HepG2 (cell line): ENCODE data around the gene MIF4GD. TPM values are rescaled to one million over a fixed set of nuclear protein-coding genes. Genes with fewer than 3 reads are reported as not detected.

ENCODE experiments used
- DMAP1 ChIP-seq: IDR thresholded peaks from 2 replicates; pipeline ENCODE4 v1.6.1; 2016
- EEA1 ChIP-seq: sonication (generic); formaldehyde crosslinking; IDR thresholded peaks from 2 replicates; pipeline ENCODE4 v1.5.1; 2020; ENCODE audit warnings: mild to moderate bottlenecking, missing genetic modification reagents, borderline replicate concordance
- HMGA1 ChIP-seq: sonication (generic); formaldehyde crosslinking; conservative IDR thresholded peaks from 2 replicates; pipeline ENCODE4 v1.4.0; 2020; ENCODE audit warnings: missing genetic modification reagents
- HNF4G ChIP-seq, 2 experiments: sonication (generic) in 1 of 2; formaldehyde crosslinking in 1 of 2; IDR thresholded peaks; 2 replicates each; pipeline versions ENCODE4 v1.4.0 to v1.6.1; 2011 to 2020; ENCODE audit warnings: borderline replicate concordance in 2 of 2, low read depth in 2 of 2, mild to moderate bottlenecking in 2 of 2, low read length in 1 of 2, missing genetic modification reagents in 1 of 2, moderate library complexity in 1 of 2
- KDM4B ChIP-seq: sonication (generic); formaldehyde crosslinking; IDR thresholded peaks from 2 replicates; pipeline ENCODE4 v1.4.0; 2020; ENCODE audit warnings: missing genetic modification reagents
- KMT2A ChIP-seq: sonication (generic); formaldehyde crosslinking; IDR thresholded peaks from 2 replicates; pipeline ENCODE4 v1.4.0; 2020; ENCODE audit warnings: missing genetic modification reagents
- TBX2 ChIP-seq: sonication (generic); formaldehyde crosslinking; IDR thresholded peaks from 2 replicates; pipeline ENCODE4 v1.5.0; 2020; ENCODE audit warnings: missing genetic modification reagents, mild to moderate bottlenecking, borderline replicate concordance
- ZNF180 ChIP-seq: sonication (generic); formaldehyde crosslinking; IDR thresholded peaks from 2 replicates; pipeline ENCODE4 v1.4.0; 2020; ENCODE audit warnings: low read depth, missing genetic modification reagents, borderline replicate concordance
- ZNF235 ChIP-seq: sonication (generic); formaldehyde crosslinking; IDR thresholded peaks from 2 replicates; pipeline ENCODE4 v1.8.1; 2023; ENCODE audit warnings: mild to moderate bottlenecking, missing genetic modification reagents, borderline replicate concordance
- ZNF44 ChIP-seq: sonication (generic); formaldehyde crosslinking; IDR thresholded peaks from 2 replicates; pipeline ENCODE4 v1.5.1; 2020; ENCODE audit warnings: mild to moderate bottlenecking, missing genetic modification reagents
- polyA plus RNA-seq, 8 experiments: library from polyadenylated mRNA; depleted of rRNA in 3 of 8; stranded (reverse) in 7 of 8; unstranded in 1 of 8; fragments of >200 nt; fragmentation: Illumina TruSeq in 4 of 8; extraction: Trizol in 4 of 8; gene quantifications; 2 replicates each; pipeline versions ENCODE4 v1.2.1 to v1.2.3, GENCODE V29; 2011 to 2016; ENCODE audit warnings: low read depth in 4 of 8, missing spikeins in 1 of 8, mixed read lengths in 1 of 8; ENCODE audit not compliant: insufficient read depth in 1 of 8
- total RNA-seq, 5 experiments: library from RNA; depleted of rRNA; stranded (reverse); fragments of >200 nt; fragmentation: Illumina TruSeq; extraction: Trizol; gene quantifications; 2 replicates each; pipeline ENCODE4 v1.2.3, GENCODE V29; 2016; ENCODE audit warnings: low read depth in 1 of 5
- TF ChIP-seq, protein P1 (sequence below): sonication (generic); formaldehyde crosslinking; conservative IDR thresholded peaks from 2 replicates; pipeline ENCODE4 v1.4.0; 2020; ENCODE audit warnings: mild to moderate bottlenecking, missing genetic modification reagents, moderate library complexity
- TF ChIP-seq, protein P2 (sequence below): IDR thresholded peaks from 2 replicates; pipeline ENCODE4 v1.6.1; 2016; ENCODE audit warnings: low read depth, control low read depth
- TF ChIP-seq, protein P3 (sequence below): sonication (generic); formaldehyde crosslinking; IDR thresholded peaks from 2 replicates; pipeline ENCODE4 v1.5.0; 2020; ENCODE audit warnings: mild to moderate bottlenecking, missing genetic modification reagents
- TF ChIP-seq, protein P4 (sequence below): sonication (generic); formaldehyde crosslinking; IDR thresholded peaks from 2 replicates; pipeline ENCODE4 v1.4.0; 2020; ENCODE audit warnings: missing genetic modification reagents
- TF ChIP-seq, protein P5 (sequence below): sonication (generic); formaldehyde crosslinking; IDR thresholded peaks from 2 replicates; pipeline ENCODE4 v1.5.1; 2020; ENCODE audit warnings: mild to moderate bottlenecking, missing genetic modification reagents, moderate library complexity

MIF4GD gene
- total and polyA plus RNA-seq, 2 of the 13 experiments (the other 11 are each of a cell fraction or from before 2014, with no cell fraction given) = 14.0 to 28.0 TPM

DNA sequence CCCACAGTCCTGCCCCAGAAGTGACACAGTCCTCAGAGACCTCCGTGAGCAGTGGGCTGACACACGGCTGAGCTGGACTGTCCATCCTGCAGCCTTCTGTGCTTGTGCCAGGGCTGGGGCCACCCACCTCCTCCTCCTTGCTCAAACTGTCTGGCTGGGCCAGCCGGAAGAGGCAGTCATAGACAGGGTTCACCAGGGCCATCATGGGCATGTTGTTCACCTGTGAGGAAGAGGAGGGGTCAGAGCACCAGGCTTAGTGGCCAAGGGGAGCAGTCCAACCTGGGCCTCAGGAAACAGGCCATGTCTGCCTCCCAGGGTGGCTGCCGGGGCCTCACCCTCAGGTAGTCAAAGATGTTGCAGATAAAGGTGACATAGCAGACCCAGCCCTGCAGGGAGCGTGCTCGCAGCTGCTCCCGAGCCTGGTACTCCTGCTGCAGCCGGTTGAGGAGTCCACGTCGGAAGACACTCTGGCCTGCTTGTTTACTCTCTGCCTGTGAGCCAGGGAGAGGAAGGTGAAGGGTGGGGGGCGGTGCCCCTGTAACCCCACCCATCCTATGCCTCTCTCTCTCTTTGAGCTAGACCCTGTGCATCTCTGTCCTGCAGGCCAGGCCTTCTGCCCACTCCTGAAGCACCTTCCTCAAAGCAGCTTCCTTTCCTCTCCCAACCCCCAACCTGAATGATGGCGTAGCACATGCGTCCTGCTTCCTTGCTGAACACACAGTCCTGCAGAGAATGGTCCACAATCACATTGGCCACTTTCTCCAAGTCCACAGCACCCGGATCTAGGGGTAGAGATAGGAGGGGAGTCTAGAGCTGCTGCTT, 3.4 kb downstream of the MIF4GD start (continued):
- TF ChIP-seq, protein P1, sequence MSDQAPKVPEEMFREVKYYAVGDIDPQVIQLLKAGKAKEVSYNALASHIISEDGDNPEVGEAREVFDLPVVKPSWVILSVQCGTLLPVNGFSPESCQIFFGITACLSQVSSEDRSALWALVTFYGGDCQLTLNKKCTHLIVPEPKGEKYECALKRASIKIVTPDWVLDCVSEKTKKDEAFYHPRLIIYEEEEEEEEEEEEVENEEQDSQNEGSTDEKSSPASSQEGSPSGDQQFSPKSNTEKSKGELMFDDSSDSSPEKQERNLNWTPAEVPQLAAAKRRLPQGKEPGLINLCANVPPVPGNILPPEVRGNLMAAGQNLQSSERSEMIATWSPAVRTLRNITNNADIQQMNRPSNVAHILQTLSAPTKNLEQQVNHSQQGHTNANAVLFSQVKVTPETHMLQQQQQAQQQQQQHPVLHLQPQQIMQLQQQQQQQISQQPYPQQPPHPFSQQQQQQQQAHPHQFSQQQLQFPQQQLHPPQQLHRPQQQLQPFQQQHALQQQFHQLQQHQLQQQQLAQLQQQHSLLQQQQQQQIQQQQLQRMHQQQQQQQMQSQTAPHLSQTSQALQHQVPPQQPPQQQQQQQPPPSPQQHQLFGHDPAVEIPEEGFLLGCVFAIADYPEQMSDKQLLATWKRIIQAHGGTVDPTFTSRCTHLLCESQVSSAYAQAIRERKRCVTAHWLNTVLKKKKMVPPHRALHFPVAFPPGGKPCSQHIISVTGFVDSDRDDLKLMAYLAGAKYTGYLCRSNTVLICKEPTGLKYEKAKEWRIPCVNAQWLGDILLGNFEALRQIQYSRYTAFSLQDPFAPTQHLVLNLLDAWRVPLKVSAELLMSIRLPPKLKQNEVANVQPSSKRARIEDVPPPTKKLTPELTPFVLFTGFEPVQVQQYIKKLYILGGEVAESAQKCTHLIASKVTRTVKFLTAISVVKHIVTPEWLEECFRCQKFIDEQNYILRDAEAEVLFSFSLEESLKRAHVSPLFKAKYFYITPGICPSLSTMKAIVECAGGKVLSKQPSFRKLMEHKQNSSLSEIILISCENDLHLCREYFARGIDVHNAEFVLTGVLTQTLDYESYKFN (CRISPR knock-in tag) = peak; percentile 66
- TF ChIP-seq TBX2 (CRISPR knock-in tag) = 0 out of 2 replicates have a peak, but pooled peaks have one; percentile 27
- TF ChIP-seq EEA1 = no peak
- TF ChIP-seq ZNF44 (CRISPR knock-in tag) = peak; percentile 86
- TF ChIP-seq, protein P2, sequence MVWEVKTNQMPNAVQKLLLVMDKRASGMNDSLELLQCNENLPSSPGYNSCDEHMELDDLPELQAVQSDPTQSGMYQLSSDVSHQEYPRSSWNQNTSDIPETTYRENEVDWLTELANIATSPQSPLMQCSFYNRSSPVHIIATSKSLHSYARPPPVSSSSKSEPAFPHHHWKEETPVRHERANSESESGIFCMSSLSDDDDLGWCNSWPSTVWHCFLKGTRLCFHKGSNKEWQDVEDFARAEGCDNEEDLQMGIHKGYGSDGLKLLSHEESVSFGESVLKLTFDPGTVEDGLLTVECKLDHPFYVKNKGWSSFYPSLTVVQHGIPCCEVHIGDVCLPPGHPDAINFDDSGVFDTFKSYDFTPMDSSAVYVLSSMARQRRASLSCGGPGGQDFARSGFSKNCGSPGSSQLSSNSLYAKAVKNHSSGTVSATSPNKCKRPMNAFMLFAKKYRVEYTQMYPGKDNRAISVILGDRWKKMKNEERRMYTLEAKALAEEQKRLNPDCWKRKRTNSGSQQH (CRISPR knock-in tag) = 0 out of 2 replicates have a peak, but pooled peaks have one; percentile 35
- TF ChIP-seq, protein P3, sequence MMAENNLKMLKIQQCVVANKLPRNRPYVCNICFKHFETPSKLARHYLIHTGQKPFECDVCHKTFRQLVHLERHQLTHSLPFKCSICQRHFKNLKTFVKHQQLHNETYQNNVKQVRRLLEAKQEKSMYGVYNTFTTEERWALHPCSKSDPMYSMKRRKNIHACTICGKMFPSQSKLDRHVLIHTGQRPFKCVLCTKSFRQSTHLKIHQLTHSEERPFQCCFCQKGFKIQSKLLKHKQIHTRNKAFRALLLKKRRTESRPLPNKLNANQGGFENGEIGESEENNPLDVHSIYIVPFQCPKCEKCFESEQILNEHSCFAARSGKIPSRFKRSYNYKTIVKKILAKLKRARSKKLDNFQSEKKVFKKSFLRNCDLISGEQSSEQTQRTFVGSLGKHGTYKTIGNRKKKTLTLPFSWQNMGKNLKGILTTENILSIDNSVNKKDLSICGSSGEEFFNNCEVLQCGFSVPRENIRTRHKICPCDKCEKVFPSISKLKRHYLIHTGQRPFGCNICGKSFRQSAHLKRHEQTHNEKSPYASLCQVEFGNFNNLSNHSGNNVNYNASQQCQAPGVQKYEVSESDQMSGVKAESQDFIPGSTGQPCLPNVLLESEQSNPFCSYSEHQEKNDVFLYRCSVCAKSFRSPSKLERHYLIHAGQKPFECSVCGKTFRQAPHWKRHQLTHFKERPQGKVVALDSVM = no peak
- peak; percentile 70 for TF ChIP-seq DMAP1 (CRISPR knock-in tag)
- TF ChIP-seq HMGA1 (CRISPR knock-in tag) = no peak
- TF ChIP-seq ZNF180 (CRISPR knock-in tag) = no peak
- TF ChIP-seq KMT2A (CRISPR knock-in tag) = peak; percentile 55; the same call in 1 of the 2 replicates
- no peak for TF ChIP-seq ZNF235 (CRISPR knock-in tag)
- TF ChIP-seq, protein P4, sequence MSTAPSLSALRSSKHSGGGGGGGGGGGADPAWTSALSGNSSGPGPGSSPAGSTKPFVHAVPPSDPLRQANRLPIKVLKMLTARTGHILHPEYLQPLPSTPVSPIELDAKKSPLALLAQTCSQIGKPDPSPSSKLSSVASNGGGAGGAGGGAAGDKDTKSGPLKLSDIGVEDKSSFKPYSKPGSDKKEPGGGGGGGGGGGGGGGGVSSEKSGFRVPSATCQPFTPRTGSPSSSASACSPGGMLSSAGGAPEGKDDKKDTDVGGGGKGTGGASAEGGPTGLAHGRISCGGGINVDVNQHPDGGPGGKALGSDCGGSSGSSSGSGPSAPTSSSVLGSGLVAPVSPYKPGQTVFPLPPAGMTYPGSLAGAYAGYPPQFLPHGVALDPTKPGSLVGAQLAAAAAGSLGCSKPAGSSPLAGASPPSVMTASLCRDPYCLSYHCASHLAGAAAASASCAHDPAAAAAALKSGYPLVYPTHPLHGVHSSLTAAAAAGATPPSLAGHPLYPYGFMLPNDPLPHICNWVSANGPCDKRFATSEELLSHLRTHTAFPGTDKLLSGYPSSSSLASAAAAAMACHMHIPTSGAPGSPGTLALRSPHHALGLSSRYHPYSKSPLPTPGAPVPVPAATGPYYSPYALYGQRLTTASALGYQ (CRISPR knock-in tag) = no peak
- no peak for TF ChIP-seq KDM4B (CRISPR knock-in tag)
- peak; percentile 25; the same call in 1 of the 2 replicates for TF ChIP-seq HNF4G (IDR thresholded peaks at IDR 0.05; ENCODE audit: borderline replicate concordance, low read depth, low read length)
- peak; percentile 73; the same call in 1 of the 2 replicates for TF ChIP-seq HNF4G (CRISPR knock-in tag; IDR thresholded peaks at IDR 0.05; ENCODE audit: borderline replicate concordance, low read depth)
- TF ChIP-seq, protein P5, sequence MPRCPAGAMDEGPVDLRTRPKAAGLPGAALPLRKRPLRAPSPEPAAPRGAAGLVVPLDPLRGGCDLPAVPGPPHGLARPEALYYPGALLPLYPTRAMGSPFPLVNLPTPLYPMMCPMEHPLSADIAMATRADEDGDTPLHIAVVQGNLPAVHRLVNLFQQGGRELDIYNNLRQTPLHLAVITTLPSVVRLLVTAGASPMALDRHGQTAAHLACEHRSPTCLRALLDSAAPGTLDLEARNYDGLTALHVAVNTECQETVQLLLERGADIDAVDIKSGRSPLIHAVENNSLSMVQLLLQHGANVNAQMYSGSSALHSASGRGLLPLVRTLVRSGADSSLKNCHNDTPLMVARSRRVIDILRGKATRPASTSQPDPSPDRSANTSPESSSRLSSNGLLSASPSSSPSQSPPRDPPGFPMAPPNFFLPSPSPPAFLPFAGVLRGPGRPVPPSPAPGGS (CRISPR knock-in tag) = 0 out of 2 replicates have a peak, but pooled peaks have one; percentile 81
